HG03045 (cell line): ENCODE measurements around the gene SLC44A5.
"Not testable (repeated sequence)": the region's sequence is repeated elsewhere in the genome, so short reads cannot be mapped to it uniquely, and the experiment has no call there.

Source experiments
- ATAC-seq: cut with Tn5 transposase; IDR thresholded peaks from one replicate; pipeline ENCODE4 v1.9.1; 2021; ENCODE audit warnings: mild to moderate bottlenecking, moderate library complexity; ENCODE audit not compliant: unreplicated experiment

Gene SLC44A5

DNA sequence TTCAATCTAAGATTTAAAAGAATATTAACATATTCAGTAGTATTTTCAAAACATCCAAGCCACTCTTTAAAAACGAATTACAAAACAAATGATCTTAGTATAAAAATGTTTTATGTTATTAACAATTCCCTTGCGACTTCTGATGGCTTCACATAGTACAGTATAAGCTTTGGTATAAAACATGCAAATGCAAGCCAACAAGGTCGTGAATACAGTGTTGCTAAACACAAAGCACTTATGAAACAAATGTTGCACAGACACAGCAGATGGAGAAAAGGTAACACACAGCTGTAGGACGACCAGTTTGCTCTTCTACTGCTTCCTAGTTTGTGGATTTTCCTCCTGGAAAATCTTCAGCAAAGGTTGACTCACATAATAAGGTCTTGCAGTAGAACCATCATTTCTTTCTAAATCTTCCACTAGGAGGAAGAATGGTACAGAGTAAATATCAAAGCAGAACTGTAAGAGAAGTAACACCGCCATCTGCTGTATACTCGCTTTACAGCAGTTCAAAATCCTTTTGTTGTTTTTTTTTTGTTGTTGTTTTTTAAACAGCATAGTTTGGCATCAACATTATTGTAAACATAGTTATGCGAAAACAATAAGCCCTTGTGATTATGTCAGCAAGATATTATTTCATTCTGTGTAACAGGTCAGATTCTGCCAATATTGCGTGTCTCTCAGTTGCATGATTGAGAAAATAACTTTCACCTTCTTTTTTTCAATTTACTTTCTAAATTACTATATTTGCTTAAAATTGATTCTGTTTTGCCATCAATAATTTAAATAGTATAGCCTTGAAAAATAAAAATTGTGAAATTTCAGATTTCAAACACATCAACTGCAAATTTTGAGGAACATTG is 407.3 kb downstream of the SLC44A5 start:
- peak; percentile 77 for ATAC-seq

DNA sequence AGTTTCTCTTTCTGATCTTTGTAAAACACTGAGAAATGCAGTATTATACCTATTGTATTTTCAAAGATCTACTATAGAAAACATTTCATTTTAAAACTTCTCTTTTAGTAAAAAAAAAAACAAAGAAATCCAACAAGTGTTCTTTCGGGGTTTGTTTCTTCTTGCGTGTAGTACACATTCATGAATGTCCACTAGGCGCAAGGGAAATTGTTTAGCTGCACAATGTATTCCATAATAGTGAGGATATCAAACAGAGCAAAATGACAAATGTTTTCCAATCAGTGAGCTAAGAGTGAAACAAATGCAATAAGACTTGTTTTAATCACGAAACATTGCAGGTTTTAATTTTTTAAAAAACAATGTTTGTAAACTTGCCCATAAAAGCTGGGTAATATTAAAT is 408.2 kb downstream of the SLC44A5 start:
- no peak for ATAC-seq

DNA sequence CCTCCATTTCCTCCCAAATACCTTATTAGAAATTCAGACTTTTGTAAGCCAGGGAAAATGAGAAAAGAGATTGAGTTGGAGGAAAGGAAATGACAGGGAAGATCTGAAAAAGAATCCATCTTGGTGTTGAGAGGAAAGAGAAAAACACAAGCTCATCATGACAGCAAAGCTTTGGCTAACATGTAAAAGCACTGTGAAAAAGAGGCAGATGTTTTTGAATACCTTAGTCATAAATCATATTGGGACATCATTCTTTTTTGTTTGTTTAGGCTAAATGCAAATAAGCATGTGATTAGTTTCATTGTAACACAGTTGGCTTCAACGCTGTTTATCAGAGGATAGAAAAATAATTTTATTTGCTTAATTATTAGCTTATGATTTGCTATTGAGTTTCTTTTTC is 412.2 kb downstream of the SLC44A5 start:
- no peak for ATAC-seq

DNA sequence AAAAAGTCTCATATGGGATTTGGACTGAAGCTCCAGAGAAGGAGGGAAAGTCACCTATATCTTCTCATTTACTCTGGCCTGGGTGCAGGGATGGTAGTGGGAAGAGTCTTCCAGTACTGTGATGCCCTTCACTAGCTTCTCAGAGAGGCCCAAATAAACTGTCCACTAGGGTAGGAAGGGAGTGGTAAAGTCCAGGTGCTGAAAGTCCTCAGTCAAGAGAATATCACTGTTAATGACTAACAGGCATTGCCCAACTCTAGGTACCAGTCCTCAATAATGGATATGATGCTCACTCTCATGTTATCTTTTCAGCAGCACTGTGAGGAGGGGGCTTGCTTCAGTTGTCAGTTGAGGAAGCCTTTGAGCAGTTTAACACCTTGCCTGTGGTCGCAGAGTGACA is 412.8 kb downstream of the SLC44A5 start:
- no peak for ATAC-seq

DNA sequence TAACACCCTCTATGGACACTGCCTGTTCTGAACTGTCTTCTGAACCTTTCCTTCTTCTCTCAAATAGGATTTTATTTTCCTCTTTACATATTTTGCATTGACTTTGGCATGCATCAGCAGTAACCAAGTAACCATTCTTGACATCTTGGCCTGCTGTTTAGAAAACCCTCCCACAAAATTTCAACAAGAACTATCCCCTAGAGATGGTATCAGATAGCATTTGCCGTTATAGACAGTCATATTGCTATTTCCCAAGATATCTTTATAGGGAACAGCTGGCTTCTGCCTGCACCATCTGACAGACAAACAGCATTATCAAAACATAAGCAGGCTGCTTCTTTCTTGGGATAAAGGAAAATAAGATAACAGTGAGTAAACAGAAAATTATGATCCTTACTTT is 422.0 kb downstream of the SLC44A5 start:
- ATAC-seq, result no peak

DNA sequence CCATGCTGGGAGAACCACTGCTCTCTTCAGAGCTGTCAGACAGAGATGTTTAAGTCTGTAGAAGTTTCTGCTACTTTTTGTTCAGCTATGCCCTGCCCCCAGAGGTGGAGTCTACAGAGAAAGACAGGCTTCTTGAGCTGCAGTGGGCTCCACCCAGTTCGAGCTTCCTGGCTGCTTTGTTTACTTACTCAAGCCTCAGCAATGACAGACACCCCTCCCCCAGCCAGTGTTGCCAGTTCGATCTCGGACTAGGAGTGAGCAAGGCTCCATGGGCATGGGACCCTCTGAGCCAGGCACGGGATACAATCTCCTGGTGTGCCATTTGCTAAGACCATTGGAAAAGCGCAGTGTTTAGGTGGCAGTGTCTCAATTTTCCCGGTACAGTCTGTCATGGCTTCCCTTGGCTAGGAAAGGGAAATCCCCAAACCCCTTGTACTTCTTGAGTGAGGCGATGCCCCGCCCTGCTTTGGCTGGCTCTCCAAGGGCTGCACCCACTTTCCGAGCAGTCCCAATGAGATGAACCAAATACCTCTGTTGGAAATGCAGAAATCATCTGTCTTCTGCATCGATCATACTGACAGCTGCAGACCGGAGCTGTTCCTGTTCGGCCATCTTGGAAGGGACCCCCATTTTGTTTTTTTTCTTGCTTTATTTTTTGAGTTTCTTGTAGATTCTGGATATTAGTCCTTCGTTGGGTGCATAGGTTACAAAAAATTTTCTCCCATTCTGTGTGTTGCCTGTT is 429.5 kb downstream of the SLC44A5 start:
- not testable (repeated sequence) for ATAC-seq

DNA sequence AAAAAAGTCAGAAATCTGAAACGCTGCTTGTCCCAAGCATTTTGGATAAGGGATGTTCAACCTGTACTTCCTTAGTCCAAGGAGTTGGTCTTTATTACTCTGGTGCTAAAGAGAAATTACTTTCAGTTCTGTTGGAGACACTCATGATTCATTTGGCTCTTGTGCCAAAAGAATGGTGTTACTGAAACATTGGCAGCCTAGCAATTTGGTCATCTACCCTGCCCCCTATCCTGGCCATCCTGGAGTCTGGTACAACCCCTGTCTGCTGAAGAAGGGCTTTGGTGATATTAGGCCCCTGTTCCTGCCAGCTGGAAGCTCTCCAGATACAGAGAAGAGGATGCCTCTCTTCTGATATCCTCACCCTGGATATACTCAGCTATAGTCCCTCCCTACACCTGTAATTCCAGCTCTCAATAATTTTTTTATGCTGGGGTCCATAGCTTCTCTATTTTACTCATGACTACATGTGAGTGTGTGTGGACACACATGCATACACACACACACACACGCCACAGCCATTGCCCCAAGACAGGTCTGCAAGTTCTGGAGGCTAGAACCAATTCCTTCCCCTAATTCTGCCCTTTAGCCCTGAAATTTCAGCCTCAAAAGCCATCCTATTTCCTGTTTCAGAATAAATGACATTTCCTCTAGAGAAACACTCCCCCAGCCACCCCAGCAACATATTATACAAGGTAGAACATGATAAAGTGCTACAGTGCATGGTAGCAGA is 436.7 kb downstream of the SLC44A5 start:
- no peak for ATAC-seq

DNA sequence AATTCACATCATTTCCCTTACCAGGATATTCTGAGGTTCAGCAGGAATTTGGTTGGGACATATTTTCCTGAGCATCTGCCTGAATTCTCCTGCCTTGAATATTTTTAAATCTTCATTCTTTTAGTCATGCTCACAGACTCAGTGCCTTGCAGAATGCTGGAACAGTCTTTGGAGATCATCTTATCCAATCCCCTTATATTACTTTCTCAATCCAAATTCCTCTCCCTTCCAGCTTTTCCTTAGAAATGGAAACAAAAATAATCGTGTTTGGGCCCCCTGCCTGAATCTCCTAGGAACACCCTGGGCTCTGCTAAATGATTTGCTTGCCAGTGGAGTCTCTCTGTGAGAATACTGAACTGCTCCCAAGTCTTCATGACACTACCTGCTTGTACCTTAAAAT is 438.4 kb downstream of the SLC44A5 start:
- ATAC-seq, result no peak

DNA sequence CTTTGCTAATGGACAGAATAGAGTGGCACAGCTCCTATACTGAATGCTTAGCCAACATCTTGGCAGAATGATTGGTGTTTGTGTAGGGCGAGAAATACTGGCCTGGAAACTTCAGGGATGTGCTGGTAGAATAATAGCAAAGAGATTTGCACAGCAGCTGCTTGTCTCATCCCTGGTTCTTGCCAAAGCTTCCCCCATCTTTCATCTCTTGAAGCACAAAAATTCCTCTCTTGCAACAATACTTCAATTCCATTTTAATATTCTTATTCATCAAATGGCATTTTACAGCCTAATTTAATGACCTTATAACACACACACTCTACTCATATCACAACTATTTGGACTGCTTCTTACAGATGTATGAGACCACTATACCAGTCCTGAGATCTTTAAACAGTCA is 439.0 kb downstream of the SLC44A5 start:
- ATAC-seq, result no peak

DNA sequence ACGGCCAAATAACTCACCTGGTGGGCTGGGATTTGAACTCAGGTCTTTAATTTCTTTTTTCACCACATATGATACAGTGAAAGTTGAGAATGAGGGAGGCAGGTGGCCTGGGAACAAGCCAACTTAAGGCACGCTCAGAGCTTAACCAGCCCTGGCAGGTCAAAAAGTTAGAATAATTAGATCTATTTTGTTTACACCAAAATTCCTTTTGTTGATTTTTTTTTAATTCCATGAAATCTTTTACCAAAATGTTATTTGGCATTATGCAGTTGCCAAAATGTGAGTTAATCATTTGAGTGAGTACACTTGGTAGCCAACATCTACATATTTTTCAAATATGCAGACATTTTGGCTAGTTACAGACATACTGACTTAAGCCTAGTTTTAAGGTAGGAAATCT is 439.9 kb downstream of the SLC44A5 start:
- no peak for ATAC-seq

DNA sequence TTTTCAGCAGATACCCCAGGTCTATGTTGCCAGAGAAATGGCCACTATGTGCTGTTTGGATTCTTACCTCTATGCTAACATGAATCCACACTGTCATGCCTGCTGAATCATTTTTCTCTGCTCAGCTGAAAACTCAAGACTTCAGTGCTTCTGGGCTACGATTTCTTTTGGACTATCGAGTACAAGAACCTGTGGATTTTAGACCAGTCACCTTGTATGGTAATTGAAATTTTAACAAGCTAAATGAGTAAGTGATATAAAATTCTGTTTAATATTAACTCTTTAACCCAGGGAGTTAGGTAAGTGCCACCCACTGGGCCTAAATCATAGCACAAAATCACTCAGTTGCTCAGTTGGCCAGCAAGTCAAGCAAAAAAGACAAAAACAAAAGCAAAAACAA is 440.9 kb downstream of the SLC44A5 start:
- ATAC-seq, result no peak

DNA sequence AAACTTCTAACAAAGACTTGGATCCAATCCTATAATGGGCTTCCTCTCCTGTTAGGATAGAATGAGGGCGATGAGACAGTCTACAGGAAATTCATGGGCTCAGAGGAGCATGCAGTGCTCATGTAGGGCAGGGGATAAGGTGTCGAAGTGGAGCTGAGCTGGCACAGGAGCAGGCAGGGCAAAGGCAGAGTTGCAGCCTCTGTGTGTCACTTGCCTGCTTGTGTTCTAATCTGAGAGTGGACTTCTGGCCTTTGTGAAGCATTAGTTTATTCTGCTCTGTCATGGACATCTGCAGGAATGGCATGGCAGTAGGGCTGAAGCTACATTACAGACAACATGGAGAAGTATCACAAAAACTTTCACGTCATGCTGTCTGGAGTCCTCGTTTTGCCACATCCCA is 444.1 kb downstream of the SLC44A5 start:
- no peak for ATAC-seq

DNA sequence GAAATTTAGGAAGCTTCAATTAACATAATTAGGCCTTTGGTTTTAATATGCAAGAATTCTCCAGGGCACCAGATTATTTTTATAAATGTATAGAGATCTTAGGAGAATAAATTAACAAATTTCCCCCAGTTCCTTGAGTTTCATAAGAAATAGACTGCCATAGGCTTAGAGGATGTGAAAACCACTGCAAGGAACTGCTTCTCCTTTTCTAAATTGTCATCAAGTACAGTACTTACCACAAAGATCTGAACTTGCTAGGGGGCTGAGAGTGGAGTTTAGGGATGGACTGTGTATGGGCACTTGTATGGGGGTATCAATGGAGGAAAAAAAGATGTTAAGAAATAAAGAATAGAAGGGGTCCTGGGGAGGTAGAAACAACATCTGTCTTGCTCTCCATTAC is 445.6 kb downstream of the SLC44A5 start:
- ATAC-seq, result no peak

DNA sequence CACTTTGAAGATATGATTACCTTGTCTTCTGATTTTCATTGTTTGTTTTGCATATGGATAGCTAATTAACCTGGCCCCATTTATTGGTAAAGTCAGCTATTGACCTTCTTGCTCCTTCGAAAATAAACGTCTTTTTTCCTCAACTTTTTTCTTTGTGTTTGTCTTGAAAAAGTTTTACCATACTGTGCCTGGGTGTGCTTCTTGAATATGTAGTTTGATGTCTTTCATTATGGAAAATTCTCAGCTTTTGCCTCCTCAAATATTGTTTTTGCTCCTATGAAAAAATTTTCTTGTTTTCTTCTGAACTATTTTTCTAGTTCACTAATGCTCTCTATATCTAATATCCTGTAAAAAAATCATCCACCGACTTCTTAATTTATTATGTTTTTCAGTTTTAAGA is 451.8 kb downstream of the SLC44A5 start:
- ATAC-seq, result no peak
